HCT116 (cell line): Measurements from ENCODE around the gene GAD1. TPM values are rescaled to one million over a fixed set of nuclear protein-coding genes. Genes with fewer than 3 reads are reported as not detected.

ENCODE experiments used
- ATAC-seq: fragments of 200-7000 bp; cut with Tn5 transposase; 2 replicates; pipeline ENCODE4 v1.9.1; 2020; ENCODE audit warnings: mild to moderate bottlenecking, moderate library complexity
- BruUV-seq: library from RNA; stranded (reverse); fragments of 400-500 nt; replicated peaks from 2 replicates; lab custom pipeline; 2021; lab: Mats Ljungman, UMichigan
- CTCF ChIA-PET: fragments of 300-600 bp; sonication (Branson Sonifier 250); formaldehyde crosslinking; loops from one replicate; lab custom pipeline; 2021; ENCODE audit warnings: antibody characterized with exemption; lab: Charles Lee
- POLR2A ChIA-PET: fragments of 300-600, 350-600 bp; sonication (Branson Sonifier 250); formaldehyde crosslinking; loops from one replicate; lab custom pipeline; 2021; ENCODE audit warnings: antibody characterized with exemption; lab: Charles Lee
- RAD21 ChIA-PET, 2 experiments: fragments of 300-600 bp; sonication (Branson Sonifier 250); formaldehyde crosslinking; loops; one replicate each; lab custom pipeline; 2023; ENCODE audit warnings: low total read pairs in 2 of 2; ENCODE audit not compliant: uncharacterized antibody in 2 of 2, unreplicated experiment in 2 of 2, low non-redundant PET in 1 of 2; lab: Charles Lee
- DNase-seq: peaks from one replicate; pipeline ENCODE4 v3.0.0-alpha.2; 2010; ENCODE audit warnings: low read depth, low spot score
- H2AFZ ChIP-seq: fragments of 200-600 bp; shearing (Covaris generic), sonication (generic); 2 replicates; pipeline ENCODE4 v1.6.1; 2017; ENCODE audit warnings: low read depth, mixed run types, mixed read lengths, antibody characterized with exemption, low read length; ENCODE audit not compliant: poor library complexity, severe bottlenecking
- H3K27ac ChIP-seq: 2 replicates; pipeline ENCODE4 v1.5.1; 2012; ENCODE audit warnings: low read depth, low read length
- H3K27me3 ChIP-seq: fragments of 200-600 bp; sonication (generic); 2 replicates; pipeline ENCODE4 v1.6.1; 2016; ENCODE audit warnings: mixed run types, low read length, mixed read lengths; ENCODE audit not compliant: insufficient read depth
- H3K36me3 ChIP-seq, 2 experiments: fragments of 200-500 bp in 1 of 2; fragments of 200-600 bp in 1 of 2; sonication (Bioruptor generic) in 1 of 2; sonication (generic) in 1 of 2; 2 replicates each; pipeline versions ENCODE4 v1.5.1 to v1.6.1; 2014 to 2016; ENCODE audit warnings: low read length in 2 of 2, inconsistent platforms in 1 of 2, mixed read lengths in 1 of 2, mixed run types in 1 of 2; ENCODE audit not compliant: insufficient read depth in 2 of 2, control insufficient read depth in 1 of 2
- H3K4me1 ChIP-seq, 2 experiments: fragments of 200-600 bp in 1 of 2; sonication (generic) in 1 of 2; 2 replicates each; pipeline versions ENCODE4 v1.5.1 to v1.6.1; 2012 to 2017; ENCODE audit warnings: low read length in 2 of 2, inconsistent platforms in 1 of 2, mild to moderate bottlenecking in 1 of 2, mixed read lengths in 1 of 2, mixed run types in 1 of 2, moderate library complexity in 1 of 2; ENCODE audit not compliant: insufficient read depth in 2 of 2, control insufficient read depth in 1 of 2
- H3K4me2 ChIP-seq: fragments of 200-600 bp; sonication (generic); 2 replicates; pipeline ENCODE4 v1.6.1; 2017; ENCODE audit warnings: mixed run types, low read length, mixed read lengths
- H3K4me3 ChIP-seq, 2 experiments: fragments of 200-600 bp in 1 of 2; sonication (generic) in 1 of 2; replicated peaks in 1 of 2; 2 replicates each; pipeline ENCODE4 v1.5.1; 2011 to 2016; ENCODE audit warnings: low read length in 2 of 2, control low read depth in 1 of 2, low read depth in 1 of 2, mild to moderate bottlenecking in 1 of 2, mixed read lengths in 1 of 2, mixed run types in 1 of 2
- H3K79me2 ChIP-seq: fragments of 200-600 bp; sonication (generic); 2 replicates; pipeline ENCODE4 v1.6.1; 2017; ENCODE audit warnings: mild to moderate bottlenecking, mixed run types, low read length, moderate library complexity, mixed read lengths; ENCODE audit not compliant: insufficient read depth
- H3K9ac ChIP-seq: fragments of 200-600 bp; sonication (generic); 2 replicates; pipeline ENCODE4 v1.6.1; 2016; ENCODE audit warnings: low read length, mixed read lengths
- H3K9me2 ChIP-seq: fragments of 200-600 bp; sonication (generic), shearing (Covaris generic); 2 replicates; pipeline ENCODE4 v1.6.1; 2017; ENCODE audit warnings: mixed run types, mild to moderate bottlenecking, moderate library complexity; ENCODE audit not compliant: insufficient read depth
- H3K9me3 ChIP-seq, 2 experiments: fragments of 200-500 bp in 1 of 2; fragments of 200-600 bp in 1 of 2; sonication (Bioruptor generic) in 1 of 2; sonication (generic) in 1 of 2; 2 replicates each; pipeline ENCODE4 v1.6.1; 2014 to 2017; ENCODE audit warnings: low read length in 2 of 2, mixed read lengths in 2 of 2, inconsistent platforms in 1 of 2, low read depth in 1 of 2, mild to moderate bottlenecking in 1 of 2, mixed run types in 1 of 2, moderate library complexity in 1 of 2; ENCODE audit not compliant: control insufficient read depth in 1 of 2, insufficient read depth in 1 of 2
- H4K20me1 ChIP-seq: fragments of 200-600 bp; sonication (generic), shearing (Covaris generic); 2 replicates; pipeline ENCODE4 v1.6.1; 2017; ENCODE audit warnings: mixed run types, mild to moderate bottlenecking, moderate library complexity; ENCODE audit not compliant: insufficient read depth
- CBX3 ChIP-seq: IDR thresholded peaks from 2 replicates; pipeline ENCODE4 v1.6.1; 2012; ENCODE audit warnings: low read depth
- CEBPB ChIP-seq: IDR thresholded peaks from 2 replicates; pipeline ENCODE4 v1.6.1; 2012; ENCODE audit warnings: low read depth
- EGR1 ChIP-seq: IDR thresholded peaks from 2 replicates; pipeline ENCODE4 v1.6.1; 2012; ENCODE audit warnings: low read depth
- ELF1 ChIP-seq: IDR thresholded peaks from 2 replicates; pipeline ENCODE4 v1.6.1; 2012; ENCODE audit warnings: low read depth, borderline replicate concordance
- EZH2 ChIP-seq: fragments of 200-600 bp; sonication (generic); IDR thresholded peaks from 2 replicates; pipeline ENCODE4 v1.6.1; 2017; ENCODE audit warnings: antibody characterized with exemption, mixed run types
- EZH2phosphoT487 ChIP-seq: fragments of 200-600 bp; IDR thresholded peaks from 2 replicates; pipeline ENCODE4 v1.6.1; 2018; ENCODE audit warnings: antibody characterized with exemption, borderline replicate concordance
- FOSL1 ChIP-seq: IDR thresholded peaks from 2 replicates; pipeline ENCODE4 v1.6.1; 2012; ENCODE audit warnings: low read depth
- SP1 ChIP-seq: IDR thresholded peaks from 2 replicates; pipeline ENCODE4 v1.6.1; 2012; ENCODE audit warnings: low read depth
- TCF7L2 ChIP-seq: IDR thresholded peaks from 2 replicates; pipeline ENCODE4 v1.7.0; 2011; ENCODE audit warnings: borderline replicate concordance, inconsistent platforms; ENCODE audit not compliant: insufficient read depth, insufficient read length; ENCODE audit errors: extremely low read depth
- YY1 ChIP-seq: IDR thresholded peaks from 2 replicates; pipeline ENCODE4 v1.6.1; 2011; ENCODE audit warnings: low read length, low read depth, moderate library complexity, mild to moderate bottlenecking; ENCODE audit not compliant: insufficient replicate concordance; ENCODE audit errors: extremely low read depth
- ZNF274 ChIP-seq: fragments of 200-500 bp; sonication (Bioruptor generic); IDR thresholded peaks from 2 replicates; pipeline ENCODE4 v1.6.1; 2014; ENCODE audit warnings: mild to moderate bottlenecking, low read depth, low read length, inconsistent platforms
- intact Hi-C: fragments of 100-400 bp; cut with micrococcal nuclease; formaldehyde crosslinking; loops from 2 replicates; pipeline ENCODE4 v1.10.0; 2022
- total RNA-seq: library from RNA; stranded (reverse); gene quantifications from one replicate; pipeline ENCODE4 v1.2.1, GENCODE V29; 2021; ENCODE audit not compliant: unreplicated experiment
- TF ChIP-seq, protein P1 (sequence below): IDR thresholded peaks from 2 replicates; pipeline ENCODE4 v1.6.1; 2012; ENCODE audit warnings: low read depth
- TF ChIP-seq, protein P2 (sequence below): IDR thresholded peaks from 2 replicates; pipeline ENCODE4 v1.6.1; 2011; ENCODE audit warnings: mild to moderate bottlenecking, low read length, moderate library complexity; ENCODE audit not compliant: insufficient replicate concordance; ENCODE audit errors: extremely low read depth
- TF ChIP-seq, protein P3 (sequence below): IDR thresholded peaks from 2 replicates; pipeline ENCODE4 v1.6.1; 2012

GAD1 gene
- total RNA-seq, 1 experiment from 2014 or later = 11.0 TPM

- ChIA-PET POLR2A (no interaction called here), CTCF (interaction anchor here (0.6 to 1.8 kb wide), 3 partner anchors 15 to 142 kb away, joined by 3 to 5 read pairs (median 3); partner anchors contain the start of genes GAD1 and GORASP2), RAD21 (no interaction called here)
- Histone ChIP-seq H3K9me3 (no peaks in the 10 kb centered on the region), H3K9me2 (no peaks in the 10 kb centered on the region), H3K4me1 (no peaks in the 10 kb centered on the region), H3K4me3 (no peak overlapping the region), H3K4me2 (no peak overlapping the region), H3K9ac (no peak overlapping the region), H3K36me3 (no peaks in the 10 kb centered on the region), H3K79me2 (no peaks in the 10 kb centered on the region), H3K27me3 (no peaks in the 10 kb centered on the region), H3K27ac (no peak overlapping the region), H4K20me1 (no peaks in the 10 kb centered on the region), H2AFZ (no peak overlapping the region)
- no peak for TF ChIP-seq FOSL1
- no peak for TF ChIP-seq TCF7L2
- TF ChIP-seq CBX3 = no peak
- TF ChIP-seq EZH2 = no peak
- no peak for TF ChIP-seq YY1
- TF ChIP-seq, protein P1, sequence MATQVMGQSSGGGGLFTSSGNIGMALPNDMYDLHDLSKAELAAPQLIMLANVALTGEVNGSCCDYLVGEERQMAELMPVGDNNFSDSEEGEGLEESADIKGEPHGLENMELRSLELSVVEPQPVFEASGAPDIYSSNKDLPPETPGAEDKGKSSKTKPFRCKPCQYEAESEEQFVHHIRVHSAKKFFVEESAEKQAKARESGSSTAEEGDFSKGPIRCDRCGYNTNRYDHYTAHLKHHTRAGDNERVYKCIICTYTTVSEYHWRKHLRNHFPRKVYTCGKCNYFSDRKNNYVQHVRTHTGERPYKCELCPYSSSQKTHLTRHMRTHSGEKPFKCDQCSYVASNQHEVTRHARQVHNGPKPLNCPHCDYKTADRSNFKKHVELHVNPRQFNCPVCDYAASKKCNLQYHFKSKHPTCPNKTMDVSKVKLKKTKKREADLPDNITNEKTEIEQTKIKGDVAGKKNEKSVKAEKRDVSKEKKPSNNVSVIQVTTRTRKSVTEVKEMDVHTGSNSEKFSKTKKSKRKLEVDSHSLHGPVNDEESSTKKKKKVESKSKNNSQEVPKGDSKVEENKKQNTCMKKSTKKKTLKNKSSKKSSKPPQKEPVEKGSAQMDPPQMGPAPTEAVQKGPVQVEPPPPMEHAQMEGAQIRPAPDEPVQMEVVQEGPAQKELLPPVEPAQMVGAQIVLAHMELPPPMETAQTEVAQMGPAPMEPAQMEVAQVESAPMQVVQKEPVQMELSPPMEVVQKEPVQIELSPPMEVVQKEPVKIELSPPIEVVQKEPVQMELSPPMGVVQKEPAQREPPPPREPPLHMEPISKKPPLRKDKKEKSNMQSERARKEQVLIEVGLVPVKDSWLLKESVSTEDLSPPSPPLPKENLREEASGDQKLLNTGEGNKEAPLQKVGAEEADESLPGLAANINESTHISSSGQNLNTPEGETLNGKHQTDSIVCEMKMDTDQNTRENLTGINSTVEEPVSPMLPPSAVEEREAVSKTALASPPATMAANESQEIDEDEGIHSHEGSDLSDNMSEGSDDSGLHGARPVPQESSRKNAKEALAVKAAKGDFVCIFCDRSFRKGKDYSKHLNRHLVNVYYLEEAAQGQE = no peak
- TF ChIP-seq CEBPB = no peak
- TF ChIP-seq ZNF274 = no peak
- TF ChIP-seq ELF1 = no peak
- TF ChIP-seq, protein P2, sequence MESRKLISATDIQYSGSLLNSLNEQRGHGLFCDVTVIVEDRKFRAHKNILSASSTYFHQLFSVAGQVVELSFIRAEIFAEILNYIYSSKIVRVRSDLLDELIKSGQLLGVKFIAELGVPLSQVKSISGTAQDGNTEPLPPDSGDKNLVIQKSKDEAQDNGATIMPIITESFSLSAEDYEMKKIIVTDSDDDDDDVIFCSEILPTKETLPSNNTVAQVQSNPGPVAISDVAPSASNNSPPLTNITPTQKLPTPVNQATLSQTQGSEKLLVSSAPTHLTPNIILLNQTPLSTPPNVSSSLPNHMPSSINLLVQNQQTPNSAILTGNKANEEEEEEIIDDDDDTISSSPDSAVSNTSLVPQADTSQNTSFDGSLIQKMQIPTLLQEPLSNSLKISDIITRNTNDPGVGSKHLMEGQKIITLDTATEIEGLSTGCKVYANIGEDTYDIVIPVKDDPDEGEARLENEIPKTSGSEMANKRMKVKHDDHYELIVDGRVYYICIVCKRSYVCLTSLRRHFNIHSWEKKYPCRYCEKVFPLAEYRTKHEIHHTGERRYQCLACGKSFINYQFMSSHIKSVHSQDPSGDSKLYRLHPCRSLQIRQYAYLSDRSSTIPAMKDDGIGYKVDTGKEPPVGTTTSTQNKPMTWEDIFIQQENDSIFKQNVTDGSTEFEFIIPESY = no peak
- TF ChIP-seq, protein P3, sequence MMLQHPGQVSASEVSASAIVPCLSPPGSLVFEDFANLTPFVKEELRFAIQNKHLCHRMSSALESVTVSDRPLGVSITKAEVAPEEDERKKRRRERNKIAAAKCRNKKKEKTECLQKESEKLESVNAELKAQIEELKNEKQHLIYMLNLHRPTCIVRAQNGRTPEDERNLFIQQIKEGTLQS = no peak
- TF ChIP-seq SP1 = no peak
- no peak for TF ChIP-seq EZH2phosphoT487
- no peak for TF ChIP-seq EGR1
- intact Hi-C loops = no loop called here
- BruUV-seq = no TSS peak
- no peak for ATAC-seq
- DNase-seq = no peak
Measured at GRCh38 chr2:170831115-170831514, 14.4 kb downstream of the GAD1 start.
